GM23248 (cell line): Measurements from ENCODE around the gene LRBA. TPM values are rescaled to one million over a fixed set of nuclear protein-coding genes. Genes with fewer than 3 reads are reported as not detected.
A peak's percentile ranks its signal among the peaks of the same experiment; 100 is the strongest.

Source experiments
- DNase-seq: peaks from one replicate; pipeline ENCODE4 v3.0.0-alpha.2; 2015
- H2AFZ ChIP-seq: fragments of 200-600 bp; sonication (generic); 2 replicates; pipeline ENCODE4 v1.6.1; 2016; ENCODE audit warnings: antibody characterized with exemption
- H3F3A ChIP-seq: fragments of 200-600 bp; sonication (generic); 2 replicates; pipeline ENCODE4 v1.6.1; 2016; ENCODE audit warnings: mild to moderate bottlenecking, antibody characterized with exemption, mixed run types; ENCODE audit not compliant: insufficient read depth
- H3K27ac ChIP-seq: fragments of 200-600 bp; sonication (generic); 2 replicates; pipeline ENCODE4 v1.5.1; 2016; ENCODE audit warnings: mild to moderate bottlenecking
- H3K27me3 ChIP-seq: fragments of 200-600 bp; sonication (generic); replicated peaks from 2 replicates; pipeline ENCODE4 v1.6.1; 2016; ENCODE audit warnings: mild to moderate bottlenecking; ENCODE audit not compliant: insufficient read depth
- H3K36me3 ChIP-seq: fragments of 200-600 bp; sonication (generic); 2 replicates; pipeline ENCODE4 v1.6.1; 2016; ENCODE audit warnings: low read depth, mild to moderate bottlenecking
- H3K4me1 ChIP-seq: fragments of 200-600 bp; sonication (generic); 2 replicates; pipeline ENCODE4 v1.6.1; 2016; ENCODE audit warnings: mild to moderate bottlenecking; ENCODE audit not compliant: insufficient read depth
- H3K4me2 ChIP-seq: fragments of 200-600 bp; sonication (generic); one replicate; pipeline ENCODE4 v1.6.1; 2016; ENCODE audit warnings: mild to moderate bottlenecking; ENCODE audit not compliant: unreplicated experiment
- H3K4me3 ChIP-seq: fragments of 200-600 bp; sonication (generic); 2 replicates; pipeline ENCODE4 v1.5.1; 2016; ENCODE audit warnings: mild to moderate bottlenecking
- H3K79me2 ChIP-seq: fragments of 200-600 bp; sonication (generic); 2 replicates; pipeline ENCODE4 v1.6.1; 2016; ENCODE audit warnings: mild to moderate bottlenecking; ENCODE audit not compliant: insufficient read depth
- H3K9ac ChIP-seq: fragments of 200-600 bp; sonication (generic); 2 replicates; pipeline ENCODE4 v1.6.1; 2016; ENCODE audit warnings: mild to moderate bottlenecking
- H3K9me2 ChIP-seq: fragments of 200-600 bp; sonication (generic); 2 replicates; pipeline ENCODE4 v1.6.1; 2016; ENCODE audit warnings: mixed run types, mild to moderate bottlenecking, moderate library complexity; ENCODE audit not compliant: insufficient read depth
- H3K9me3 ChIP-seq: fragments of 200-600 bp; sonication (generic); one replicate; pipeline ENCODE4 v1.6.1; 2017; ENCODE audit warnings: low read depth
- H4K20me1 ChIP-seq: fragments of 200-600 bp; sonication (generic); 2 replicates; pipeline ENCODE4 v1.6.0; 2016; ENCODE audit not compliant: insufficient read depth
- EZH2 ChIP-seq: fragments of 200-600 bp; sonication (generic); IDR thresholded peaks from 2 replicates; pipeline ENCODE4 v1.6.1; 2018; ENCODE audit warnings: antibody characterized with exemption, mild to moderate bottlenecking; ENCODE audit not compliant: insufficient read depth, poor library complexity, severe bottlenecking
- EZH2phosphoT487 ChIP-seq: fragments of 200-600 bp; sonication (generic); IDR thresholded peaks from 2 replicates; pipeline ENCODE4 v1.6.1; 2018; ENCODE audit warnings: antibody characterized with exemption, moderate library complexity, mild to moderate bottlenecking, low read depth; ENCODE audit not compliant: insufficient read depth
- WGBS, 2 experiments: methylation state at CpG; one replicate each; pipeline ENCODE4 v1.1.6; 2015 to 2017; ENCODE audit warnings: low lambda C conversion rate in 2 of 2, low coverage in 1 of 2; ENCODE audit errors: missing lambda C conversion rate in 2 of 2; 5-methylcytosine and 5-hydroxymethylcytosine counted together
- in situ Hi-C: fragments of 300-500 bp; cut with MboI; formaldehyde crosslinking; loops from 2 replicates; pipeline ENCODE4 v1.15.0; 2020
- polyA plus RNA-seq: library from polyadenylated mRNA; unstranded; fragments of >200 nt; fragmentation: Nextera tagmentation; extraction: Ambion mirVana; gene quantifications from 2 replicates; pipeline ENCODE4 v1.2.1, GENCODE V29; 2016
- total RNA-seq: library from RNA; depleted of rRNA; stranded (reverse); fragments of >200 nt; shearing (Covaris generic); gene quantifications from 2 replicates; pipeline ENCODE4 v1.2.3, GENCODE V29; 2014

The LRBA gene
- total and polyA plus RNA-seq, 2 experiments from 2014 or later: 6.6 to 17.8 TPM

DNA sequence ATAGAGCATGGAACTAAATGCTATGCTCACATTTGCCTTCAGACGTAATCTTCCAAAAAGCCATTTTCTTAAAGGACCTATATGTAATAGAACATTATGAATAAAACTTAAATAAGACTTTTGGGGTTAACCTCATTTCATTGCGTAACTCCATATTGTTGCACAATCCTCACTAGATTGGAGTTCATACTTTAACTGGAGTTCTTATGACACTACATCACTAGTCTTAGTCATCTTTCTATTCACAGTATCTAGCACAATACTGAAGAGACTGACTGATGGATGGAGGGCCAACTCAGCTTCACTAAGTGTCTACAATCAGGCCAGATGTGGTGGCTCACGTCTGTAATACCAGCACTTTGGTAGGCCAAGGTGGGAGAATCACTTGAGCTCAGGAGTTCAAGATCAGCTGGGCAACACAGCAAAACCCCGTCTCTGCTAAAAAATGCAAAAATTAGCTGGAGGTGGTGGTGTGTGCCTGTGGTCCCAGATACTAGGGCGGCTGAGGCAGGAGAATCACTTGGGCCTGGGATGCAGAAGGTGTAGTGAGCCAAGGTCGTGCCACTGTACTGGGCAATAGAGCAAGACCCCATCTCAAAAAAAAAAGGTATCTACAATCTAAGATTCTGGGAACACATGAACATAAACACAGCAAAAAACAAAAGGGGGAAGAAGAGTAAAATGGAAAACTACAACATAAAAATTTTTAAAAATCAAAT is 513.9 kb downstream of the LRBA start:
- Histone ChIP-seq H4K20me1 (no peaks in the 10 kb centered on the region), H3K27ac (peak overlapping the region; percentile 42)
- 69 to 76% methylated on average over 6 of the region's 6 CpGs for WGBS, 2 experiments

DNA sequence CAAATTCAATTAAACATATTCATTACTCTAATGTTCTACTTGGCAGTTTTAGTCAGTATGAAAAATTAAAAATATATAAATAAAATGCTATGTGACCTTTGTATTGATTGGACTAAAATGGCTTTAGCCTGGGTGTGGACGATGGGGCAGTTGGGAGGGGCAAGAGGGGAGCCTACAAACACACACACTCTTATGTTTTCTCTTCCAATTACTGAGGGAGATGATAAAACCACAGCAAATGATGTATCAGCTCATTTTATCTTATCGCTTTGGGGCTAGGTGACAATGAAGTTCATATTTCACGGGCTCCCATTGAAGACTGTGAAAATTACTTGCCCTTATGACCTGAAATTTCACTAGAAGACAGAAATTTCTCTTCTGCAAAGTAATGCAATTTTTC is 517.5 kb downstream of the LRBA start:
- no peak for DNase-seq
- H3K4me3 ChIP-seq: no peak overlapping the region
- WGBS, 2 experiments: 97 to 98% methylated on average over 3 of the region's 3 CpGs
- no peak overlapping the region for H3K4me2 ChIP-seq
- no peaks in the 10 kb centered on the region for H3K79me2 ChIP-seq
- H3K9me2 ChIP-seq: no peaks in the 10 kb centered on the region
- H3K4me1 ChIP-seq: peaks cover 10% of the 10 kb centered on the region; the same call in 1 of the 2 replicates
- H3K36me3 ChIP-seq: no peaks in the 10 kb centered on the region
- in situ Hi-C loops: no loop called here
- no peak overlapping the region for H3K9ac ChIP-seq
- no peaks in the 10 kb centered on the region for H3K27me3 ChIP-seq
- no peaks in the 10 kb centered on the region for H4K20me1 ChIP-seq
- H2AFZ ChIP-seq: no peak overlapping the region
- H3F3A ChIP-seq: peaks cover 12% of the 10 kb centered on the region; the same call in 1 of the 2 replicates
- H3K27ac ChIP-seq: no peak overlapping the region
- TF ChIP-seq EZH2phosphoT487 (no peak), EZH2 (no peak)
- H3K9me3 ChIP-seq: no peaks in the 10 kb centered on the region

More for the DNA sequence above, 513.9 kb downstream of the LRBA start:
- H3K9me3 ChIP-seq: no peaks in the 10 kb centered on the region
- no peaks in the 10 kb centered on the region for H3K79me2 ChIP-seq
- H3K27me3 ChIP-seq: no peaks in the 10 kb centered on the region
- DNase-seq: peak; percentile 79
- no peak overlapping the region for H3K9ac ChIP-seq
- no peak overlapping the region for H3K4me3 ChIP-seq
- peaks cover 12% of the 10 kb centered on the region; the same call in 1 of the 2 replicates for H3F3A ChIP-seq
- in situ Hi-C loops: no loop called here
- H3K36me3 ChIP-seq: no peaks in the 10 kb centered on the region
- H3K4me2 ChIP-seq: no peak overlapping the region
- H3K4me1 ChIP-seq: peaks cover 10% of the 10 kb centered on the region; the same call in 1 of the 2 replicates
- no peak for TF ChIP-seq EZH2phosphoT487
- TF ChIP-seq EZH2: no peak
- no peak overlapping the region for H2AFZ ChIP-seq
- no peaks in the 10 kb centered on the region for H3K9me2 ChIP-seq

DNA sequence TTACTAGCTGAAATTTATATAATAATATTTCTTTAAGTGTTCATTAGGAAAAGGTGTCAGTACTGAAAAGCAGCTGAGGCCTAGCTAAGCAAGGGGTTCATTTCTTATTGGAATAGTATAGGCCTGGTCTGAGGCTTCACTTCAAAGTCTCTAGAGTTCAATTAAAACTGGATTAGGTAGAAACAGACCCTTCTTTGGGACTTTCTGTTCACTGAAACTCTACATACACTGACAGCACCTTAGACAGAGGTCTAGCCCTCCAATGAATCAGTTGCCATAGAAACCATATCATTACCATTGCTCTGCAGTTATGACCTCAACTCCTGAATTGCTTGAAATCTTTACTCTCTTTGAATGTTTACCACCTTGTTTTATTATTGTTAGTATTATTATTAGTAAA is 519.5 kb downstream of the LRBA start:
- no peaks in the 10 kb centered on the region for H3K9me2 ChIP-seq
- no peak overlapping the region for H3K4me2 ChIP-seq
- no peaks in the 10 kb centered on the region for H3K27me3 ChIP-seq
- no peak overlapping the region for H2AFZ ChIP-seq
- TF ChIP-seq EZH2phosphoT487 (no peak), EZH2 (no peak)
- H4K20me1 ChIP-seq: no peaks in the 10 kb centered on the region
- H3K36me3 ChIP-seq: no peaks in the 10 kb centered on the region
- in situ Hi-C loops: no loop called here
- no peaks in the 10 kb centered on the region for H3K79me2 ChIP-seq
- no peaks in the 10 kb centered on the region for H3K9me3 ChIP-seq
- H3K9ac ChIP-seq: no peak overlapping the region
- no peak overlapping the region for H3K27ac ChIP-seq
- H3K4me3 ChIP-seq: no peak overlapping the region
- H3F3A ChIP-seq: no peaks in the 10 kb centered on the region
- no peak for DNase-seq
- H3K4me1 ChIP-seq: no peaks in the 10 kb centered on the region

DNA sequence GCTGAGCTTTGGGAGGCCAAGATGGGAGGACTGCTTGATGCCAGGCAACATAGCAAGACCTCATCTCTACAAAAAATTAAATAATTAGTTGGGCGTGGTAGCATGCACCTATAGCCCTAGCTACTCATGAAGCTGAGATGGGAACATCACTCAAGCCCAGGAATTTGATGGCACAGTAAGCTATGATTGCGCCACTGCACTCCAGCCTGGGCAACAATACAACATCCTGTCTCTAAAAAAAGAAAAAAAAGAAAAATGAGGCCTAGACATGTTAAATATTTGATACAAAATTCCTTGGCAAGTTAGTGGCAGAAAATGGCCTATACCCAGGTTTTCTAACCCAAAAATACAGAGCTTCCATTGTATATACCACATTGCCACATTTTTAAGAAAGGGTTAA is 521.2 kb downstream of the LRBA start:
- Histone ChIP-seq H3K9me3 (no peaks in the 10 kb centered on the region), H3K27ac (no peak overlapping the region), H3K4me1 (no peaks in the 10 kb centered on the region), H3K79me2 (no peaks in the 10 kb centered on the region), H3K27me3 (no peaks in the 10 kb centered on the region), H2AFZ (no peak overlapping the region), H3K9ac (no peak overlapping the region), H4K20me1 (no peaks in the 10 kb centered on the region), H3K9me2 (no peaks in the 10 kb centered on the region), H3K4me2 (no peak overlapping the region), H3K36me3 (no peaks in the 10 kb centered on the region), H3F3A (no peaks in the 10 kb centered on the region), H3K4me3 (no peak overlapping the region)
- in situ Hi-C loops: no loop called here
- DNase-seq: peak; percentile 8
- TF ChIP-seq EZH2phosphoT487 (no peak), EZH2 (no peak)
- WGBS, 2 experiments: 78 to 89% methylated on average over 2 of the region's 2 CpGs
